ENCODE data around the gene UGT1A5. TPM values are rescaled to one million over a fixed set of nuclear protein-coding genes. Genes with fewer than 3 reads are reported as not detected.
"Not testable (repeated sequence)": the region's sequence is repeated elsewhere in the genome, so short reads cannot be mapped to it uniquely, and the experiment has no call there.

The UGT1A5 gene
- total RNA-seq, 2 experiments from 2014 or later: not detected

DNA sequence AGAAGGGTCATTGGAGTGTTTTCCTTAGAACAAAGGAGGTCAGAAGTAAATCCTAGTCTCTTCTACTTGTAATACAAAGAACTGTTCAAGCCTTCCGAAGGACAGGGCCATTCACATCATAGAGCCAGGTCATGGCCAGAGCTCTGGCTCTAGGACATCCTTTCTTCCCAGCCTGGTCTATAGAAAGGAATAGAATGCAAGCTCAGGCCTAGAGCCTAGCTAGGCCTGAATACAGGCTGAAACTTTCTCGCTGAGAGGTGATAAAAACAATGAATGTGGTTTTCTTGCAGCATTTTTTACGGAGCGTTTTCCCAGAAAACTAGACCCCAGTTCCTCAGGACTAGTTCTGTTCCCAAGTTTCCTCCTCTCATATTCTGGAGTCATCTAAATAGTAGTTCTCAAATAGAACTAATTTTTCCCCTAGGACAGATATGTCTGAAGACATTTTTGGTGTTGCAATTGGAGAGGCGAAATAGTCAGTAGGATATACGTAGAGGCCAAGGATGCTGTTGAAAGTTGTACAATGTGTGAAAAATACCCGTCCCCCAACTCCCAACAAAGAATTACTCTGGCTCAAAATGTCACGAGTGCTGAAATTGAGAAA is 13.2 kb upstream of the UGT1A5 start:
- H3K27me3 Mint-ChIP-seq: no peaks in the 10 kb centered on the region
- intact Hi-C loops (cut with DNase I, micrococcal nuclease): no loop called here
- ChIA-PET CTCF (no interaction called here), POLR2A (no interaction called here)
- ATAC-seq: no peak
- no peaks in the 10 kb centered on the region for H3K4me1 Mint-ChIP-seq
- H3K27ac Mint-ChIP-seq: no peak overlapping the region
- no peak for DNase-seq
- no peaks in the 10 kb centered on the region for H3K36me3 Mint-ChIP-seq (ENCODE audit: low read depth)
- H3K9me3 Mint-ChIP-seq (ENCODE audit: low read depth): peaks cover 3% of the 10 kb centered on the region
- H3K4me3 Mint-ChIP-seq: no peak overlapping the region

GRCh38 chr2:233700028-233700635 is 12.6 kb upstream of the UGT1A5 start:
- H3K4me1 Mint-ChIP-seq: no peaks in the 10 kb centered on the region
- ChIA-PET POLR2A (no interaction called here), CTCF (no interaction called here)
- H3K4me3 Mint-ChIP-seq: no peak overlapping the region
- intact Hi-C loops (cut with DNase I, micrococcal nuclease): no loop called here
- H3K36me3 Mint-ChIP-seq (ENCODE audit: low read depth): no peaks in the 10 kb centered on the region
- H3K27ac Mint-ChIP-seq: no peak overlapping the region
- no peaks in the 10 kb centered on the region for H3K27me3 Mint-ChIP-seq
- no peak for DNase-seq
- H3K9me3 Mint-ChIP-seq (ENCODE audit: low read depth): peaks cover 3% of the 10 kb centered on the region
- ATAC-seq: no peak

GRCh38 chr2:233700842-233701241 is 11.9 kb upstream of the UGT1A5 start:
- H3K9me3 Mint-ChIP-seq (ENCODE audit: low read depth); H3K27me3 Mint-ChIP-seq; H3K4me1 Mint-ChIP-seq; ATAC-seq; intact Hi-C loops (cut with DNase I, micrococcal nuclease); H3K27ac Mint-ChIP-seq; DNase-seq; POLR2A ChIA-PET; CTCF ChIA-PET; H3K36me3 Mint-ChIP-seq (ENCODE audit: low read depth); H3K4me3 Mint-ChIP-seq: not testable (repeated sequence)

DNA sequence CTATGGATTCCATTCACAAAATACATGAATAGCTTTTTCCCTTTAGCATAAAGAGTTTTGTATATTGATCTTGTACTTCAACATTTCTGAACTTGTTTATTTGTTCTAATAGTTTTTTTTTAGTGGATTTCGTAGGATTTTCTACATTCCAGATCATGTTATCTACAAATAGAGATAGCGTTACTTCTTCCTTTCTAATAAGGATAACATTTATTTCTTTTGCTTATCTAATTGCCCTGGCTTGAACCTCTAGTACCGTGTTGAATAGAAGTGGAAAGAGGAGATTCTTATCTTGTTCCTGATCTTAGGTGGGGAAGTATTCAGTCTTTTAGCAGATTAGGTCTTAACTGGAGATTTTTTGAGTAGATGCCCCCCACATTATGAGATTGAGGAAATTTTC is 10.5 kb upstream of the UGT1A5 start:
- ATAC-seq (no peak), DNase-seq (no peak)
- POLR2A ChIA-PET: no interaction called here
- no peak overlapping the region for H3K4me3 Mint-ChIP-seq
- peaks cover 2% of the 10 kb centered on the region for H3K27me3 Mint-ChIP-seq
- no peak overlapping the region for H3K27ac Mint-ChIP-seq
- H3K9me3 Mint-ChIP-seq (ENCODE audit: low read depth): peaks cover 3% of the 10 kb centered on the region
- H3K36me3 Mint-ChIP-seq (ENCODE audit: low read depth): no peaks in the 10 kb centered on the region
- CTCF ChIA-PET: interaction anchor here (0.6 kb wide), 1 partner anchor 9 kb away, joined by 3 read pairs; no protein-coding TSS in a partner anchor
- no peaks in the 10 kb centered on the region for H3K4me1 Mint-ChIP-seq
- intact Hi-C loops (cut with DNase I, micrococcal nuclease): no loop called here

DNA sequence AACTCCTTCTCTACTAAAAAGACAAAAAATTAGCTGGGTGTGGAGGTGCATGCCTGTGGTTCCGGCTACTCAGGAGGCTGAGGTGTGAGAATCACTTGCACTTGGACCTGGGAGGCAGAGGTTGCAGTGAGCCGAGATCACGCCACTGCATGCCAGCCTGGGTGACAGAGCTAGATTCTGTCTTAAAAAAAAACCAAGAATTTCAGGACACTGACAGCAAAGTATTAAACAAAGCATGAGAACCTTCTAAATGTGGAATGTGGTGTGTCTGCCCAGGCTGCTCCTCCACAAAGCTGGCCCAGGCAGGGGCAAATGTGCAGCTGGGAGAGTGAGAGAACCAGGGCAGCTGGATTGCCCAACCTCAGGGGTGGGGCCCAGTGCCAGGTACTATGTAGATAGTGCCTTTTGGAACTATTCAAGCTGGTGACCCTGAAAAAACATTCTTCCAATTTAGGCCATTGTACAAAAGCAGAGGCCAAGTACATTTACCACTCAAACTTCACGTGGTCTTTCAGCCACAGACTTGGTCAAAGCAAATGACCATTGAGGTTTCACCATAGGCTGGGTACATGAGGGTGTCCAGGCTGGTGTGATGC is 6.7 kb upstream of the UGT1A5 start:
- intact Hi-C loops (cut with DNase I, micrococcal nuclease): no loop called here
- CTCF ChIA-PET: interaction anchor here (1.0 kb wide), 1 partner anchor 9 kb away, joined by 3 read pairs; no protein-coding TSS in a partner anchor
- POLR2A ChIA-PET: no interaction called here
- no peak for DNase-seq
- H3K4me3 Mint-ChIP-seq: no peak overlapping the region
- no peaks in the 10 kb centered on the region for H3K4me1 Mint-ChIP-seq
- no peak for ATAC-seq
- peaks cover 3% of the 10 kb centered on the region for H3K9me3 Mint-ChIP-seq (ENCODE audit: low read depth)
- H3K27me3 Mint-ChIP-seq: peaks cover 8% of the 10 kb centered on the region
- H3K27ac Mint-ChIP-seq: no peak overlapping the region
- no peaks in the 10 kb centered on the region for H3K36me3 Mint-ChIP-seq (ENCODE audit: low read depth)

- intact Hi-C loops (cut with DNase I, micrococcal nuclease): no loop called here
- Mint-ChIP-seq H3K4me3 (no peak overlapping the region), H3K4me1 (no peaks in the 10 kb centered on the region), H3K27me3 (peaks cover 12% of the 10 kb centered on the region), H3K9me3 (ENCODE audit: low read depth) (peaks cover 3% of the 10 kb centered on the region), H3K36me3 (ENCODE audit: low read depth) (no peaks in the 10 kb centered on the region), H3K27ac (no peak overlapping the region)
- no peak for ATAC-seq
- no peak for DNase-seq
- ChIA-PET POLR2A (no interaction called here), CTCF (interaction anchor here (0.6 to 0.7 kb wide), 2 partner anchors 195 to 854 kb away, joined by 3 read pairs; no protein-coding TSS in a partner anchor)
These were observed 6.0 kb upstream of the UGT1A5 start for GRCh38 chr2:233706720-233707119.

DNA sequence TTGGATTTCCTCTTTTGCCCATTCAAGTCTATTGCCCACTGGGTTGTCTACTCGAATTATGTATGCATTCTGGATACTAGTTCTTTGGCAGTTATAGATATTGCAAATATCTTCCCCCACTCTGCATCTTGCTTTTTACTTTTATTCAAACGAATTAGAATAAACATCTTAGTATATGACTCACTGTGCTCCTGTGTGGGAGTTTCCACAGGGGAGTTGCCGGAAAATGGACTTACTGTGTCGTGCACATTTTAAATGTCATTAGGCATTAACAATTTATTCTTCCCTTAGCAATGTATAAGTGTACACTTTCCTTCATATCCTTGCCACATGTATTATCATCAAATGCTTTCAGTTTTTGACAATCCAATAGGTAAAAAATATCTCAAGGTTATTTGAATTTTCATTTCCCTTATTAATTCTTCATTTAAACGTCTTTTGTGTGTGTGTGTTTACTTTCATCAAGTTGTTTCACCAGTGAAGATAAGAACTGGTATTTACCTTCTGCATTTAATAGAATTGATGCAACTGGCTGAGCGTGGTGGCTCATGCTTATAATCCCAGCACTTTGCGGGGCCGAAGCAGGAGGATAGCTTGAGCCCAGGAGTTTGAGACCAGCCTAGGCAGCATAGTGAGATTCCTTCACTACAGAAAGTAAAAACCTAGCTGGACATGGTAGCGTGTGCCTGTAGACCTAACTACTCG is 4.6 kb upstream of the UGT1A5 start:
- Mint-ChIP-seq H3K4me1 (no peaks in the 10 kb centered on the region), H3K27me3 (peaks cover 17% of the 10 kb centered on the region), H3K36me3 (ENCODE audit: low read depth) (no peaks in the 10 kb centered on the region), H3K4me3 (no peak overlapping the region), H3K27ac (no peak overlapping the region), H3K9me3 (ENCODE audit: low read depth) (peaks cover 3% of the 10 kb centered on the region)
- ChIA-PET POLR2A (no interaction called here), CTCF (no interaction called here)
- ATAC-seq (no peak), DNase-seq (no peak)
- intact Hi-C loops (cut with DNase I, micrococcal nuclease): no loop called here

- ATAC-seq (no peak), DNase-seq (no peak)
- CTCF ChIA-PET: interaction anchor here (0.6 to 0.8 kb wide), 2 partner anchors 24 to 436 kb away, joined by 3 read pairs; no protein-coding TSS in a partner anchor
- no peak overlapping the region for H3K27ac Mint-ChIP-seq
- peaks cover 3% of the 10 kb centered on the region for H3K9me3 Mint-ChIP-seq (ENCODE audit: low read depth)
- peaks cover 19% of the 10 kb centered on the region for H3K27me3 Mint-ChIP-seq
- no peaks in the 10 kb centered on the region for H3K36me3 Mint-ChIP-seq (ENCODE audit: low read depth)
- no peak overlapping the region for H3K4me3 Mint-ChIP-seq
- intact Hi-C loops (cut with DNase I, micrococcal nuclease): no loop called here
- no peaks in the 10 kb centered on the region for H3K4me1 Mint-ChIP-seq
- POLR2A ChIA-PET: no interaction called here
These were observed 3.8 kb upstream of the UGT1A5 start for GRCh38 chr2:233708942-233709341.

DNA sequence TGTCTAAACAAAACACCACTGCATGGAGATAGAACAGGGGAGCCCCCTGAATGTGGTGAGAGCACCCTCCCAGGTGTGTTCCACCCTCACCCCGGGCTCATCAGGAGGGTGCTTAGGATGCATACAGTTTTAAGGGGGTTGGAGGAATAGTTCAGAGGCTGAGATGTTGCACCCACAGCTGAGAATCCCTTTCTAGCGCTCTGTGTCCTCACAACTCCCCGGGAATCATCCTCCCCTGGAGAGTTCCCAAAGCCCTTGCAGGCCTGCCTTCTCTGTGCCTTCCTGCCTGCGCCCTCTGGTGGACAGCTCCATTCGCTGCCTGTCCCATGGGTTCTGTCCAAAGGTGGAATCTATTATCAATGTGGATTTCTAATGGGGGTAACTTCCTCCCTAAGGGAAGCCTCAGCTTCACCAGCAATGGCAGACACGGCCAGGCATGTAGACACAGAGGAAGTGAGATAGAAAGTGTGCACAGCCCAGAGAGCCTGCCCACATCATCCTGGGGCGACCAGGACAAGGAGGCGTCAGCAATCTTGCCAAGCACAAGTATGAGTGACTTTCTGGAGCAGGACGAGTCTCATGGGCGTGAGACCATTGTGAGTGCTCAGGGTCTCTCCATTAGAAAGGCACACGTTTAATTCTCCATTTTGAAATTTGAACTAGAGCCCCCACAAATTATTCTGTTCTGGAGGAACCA is 1.2 kb upstream of the UGT1A5 start:
- intact Hi-C loops (cut with DNase I, micrococcal nuclease): loop anchor here (1.0 to 10.0 kb wide), 4 partner anchors 307 to 1105 kb away; partner anchors contain the start of gene SAG (in 1 of the 2)
- H3K4me3 Mint-ChIP-seq: no peak overlapping the region
- ATAC-seq (peak; percentile 61), DNase-seq (peak; percentile 86)
- no peaks in the 10 kb centered on the region for H3K9me3 Mint-ChIP-seq (ENCODE audit: low read depth)
- H3K27me3 Mint-ChIP-seq: peaks cover 25% of the 10 kb centered on the region
- H3K4me1 Mint-ChIP-seq: no peaks in the 10 kb centered on the region
- ChIA-PET POLR2A (no interaction called here), CTCF (interaction anchor here (0.7 to 1.4 kb wide), 3 partner anchors 9 to 571 kb away, joined by 3 to 6 read pairs (median 3); no protein-coding TSS in a partner anchor)
- H3K36me3 Mint-ChIP-seq (ENCODE audit: low read depth): no peaks in the 10 kb centered on the region
- H3K27ac Mint-ChIP-seq: no peak overlapping the region

DNA sequence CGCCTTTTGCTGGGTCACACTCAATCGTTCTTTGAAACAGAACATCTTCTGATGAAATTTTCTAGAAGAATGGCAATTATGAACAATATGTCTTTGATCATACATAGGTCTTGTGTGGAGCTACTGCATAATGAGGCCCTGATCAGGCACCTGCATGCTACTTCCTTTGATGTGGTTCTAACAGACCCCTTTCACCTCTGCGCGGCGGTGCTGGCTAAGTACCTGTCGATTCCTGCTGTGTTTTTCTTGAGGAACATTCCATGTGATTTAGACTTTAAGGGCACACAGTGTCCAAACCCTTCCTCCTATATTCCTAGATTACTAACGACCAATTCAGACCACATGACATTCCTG is 532 bp downstream of the UGT1A5 start:
- no peak overlapping the region for H3K27ac Mint-ChIP-seq
- POLR2A ChIA-PET: no interaction called here
- intact Hi-C loops (cut with DNase I, micrococcal nuclease): loop anchor here (5.0 to 10.0 kb wide), 2 partner anchors 311 to 408 kb away; partner anchors contain the start of gene SAG (in 1 of the 2)
- ATAC-seq: no peak
- H3K36me3 Mint-ChIP-seq (ENCODE audit: low read depth): no peaks in the 10 kb centered on the region
- no peak overlapping the region for H3K4me3 Mint-ChIP-seq
- H3K27me3 Mint-ChIP-seq: peaks cover 22% of the 10 kb centered on the region
- DNase-seq: no peak
- H3K4me1 Mint-ChIP-seq: no peaks in the 10 kb centered on the region
- no peaks in the 10 kb centered on the region for H3K9me3 Mint-ChIP-seq (ENCODE audit: low read depth)
- CTCF ChIA-PET: interaction anchor here (0.6 kb wide), 1 partner anchor 61 kb away, joined by 3 read pairs; no protein-coding TSS in a partner anchor

DNA sequence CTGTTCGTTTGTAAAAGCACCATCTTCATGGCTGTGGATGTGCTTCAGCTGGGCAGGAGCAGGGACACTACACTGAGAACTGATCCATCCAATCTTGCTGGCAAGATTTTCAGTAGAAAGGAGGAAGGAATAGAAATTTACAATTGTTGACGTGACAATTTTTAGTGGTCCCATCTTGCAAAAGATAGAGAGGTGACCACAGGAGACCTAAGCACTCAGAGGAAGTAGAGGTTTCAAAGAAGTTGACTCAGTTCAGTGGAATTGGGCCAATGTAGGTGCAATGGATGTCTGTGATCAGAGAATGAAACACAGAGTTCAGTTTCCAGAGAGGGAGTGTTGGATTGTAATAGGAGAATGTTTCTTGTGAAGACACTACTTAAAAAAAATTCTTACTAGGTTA is 1.4 kb downstream of the UGT1A5 start:
- Mint-ChIP-seq H3K4me1 (no peaks in the 10 kb centered on the region), H3K9me3 (ENCODE audit: low read depth) (no peaks in the 10 kb centered on the region), H3K27me3 (peaks cover 23% of the 10 kb centered on the region), H3K36me3 (ENCODE audit: low read depth) (no peaks in the 10 kb centered on the region), H3K4me3 (no peak overlapping the region), H3K27ac (no peak overlapping the region)
- ChIA-PET POLR2A (no interaction called here), CTCF (no interaction called here)
- ATAC-seq (no peak), DNase-seq (no peak)
- intact Hi-C loops (cut with DNase I, micrococcal nuclease): loop anchor here (5.0 to 10.0 kb wide), 2 partner anchors 312 to 409 kb away; partner anchors contain the start of gene SAG (in 1 of the 2)
